ENCODE results near the gene SCCPDH.
"Not testable (repeated sequence)": the region's sequence is repeated elsewhere in the genome, so short reads cannot be mapped to it uniquely, and the experiment has no call there.

SCCPDH gene

DNA sequence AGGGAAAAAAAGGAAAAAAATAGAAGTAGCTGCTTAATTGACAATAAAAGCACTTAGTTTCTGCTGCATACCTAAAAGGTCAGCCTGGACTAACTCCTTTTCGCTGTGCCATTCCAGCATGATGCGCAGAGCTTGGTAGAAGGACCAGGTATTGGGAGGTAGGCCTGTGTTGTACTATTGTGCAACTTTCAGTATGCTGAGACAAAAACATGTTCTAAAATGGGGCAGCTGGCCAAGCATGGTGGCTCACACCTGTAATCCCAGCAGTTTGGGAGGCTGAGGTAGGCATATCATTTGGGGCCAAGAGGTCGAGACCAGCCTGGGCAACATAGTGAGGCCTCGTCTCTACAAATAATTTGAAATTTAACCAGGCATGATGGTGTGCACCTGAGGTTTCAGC is 15.0 kb upstream of the SCCPDH start:
- no peak for DNase-seq

DNA sequence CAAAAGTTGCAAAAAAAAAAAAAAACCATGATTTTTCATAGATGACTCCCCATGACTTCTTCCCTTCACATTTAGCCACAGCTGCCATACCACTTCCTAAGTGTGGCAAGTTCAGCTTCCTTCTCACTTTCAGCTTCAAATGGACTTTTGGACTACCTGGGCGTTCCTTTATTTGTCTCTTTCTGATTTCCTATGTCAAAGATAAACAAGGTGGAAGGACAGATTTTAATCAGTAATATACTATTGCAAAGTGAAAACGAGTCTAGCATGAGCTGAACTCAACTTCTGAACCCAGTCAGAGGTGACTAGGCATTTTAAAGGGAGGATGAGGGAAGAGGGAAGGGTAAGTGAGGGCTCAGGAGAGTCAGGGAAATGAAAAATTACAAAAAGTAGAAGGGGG is 14.4 kb upstream of the SCCPDH start:
- peak; percentile 37 for DNase-seq

DNA sequence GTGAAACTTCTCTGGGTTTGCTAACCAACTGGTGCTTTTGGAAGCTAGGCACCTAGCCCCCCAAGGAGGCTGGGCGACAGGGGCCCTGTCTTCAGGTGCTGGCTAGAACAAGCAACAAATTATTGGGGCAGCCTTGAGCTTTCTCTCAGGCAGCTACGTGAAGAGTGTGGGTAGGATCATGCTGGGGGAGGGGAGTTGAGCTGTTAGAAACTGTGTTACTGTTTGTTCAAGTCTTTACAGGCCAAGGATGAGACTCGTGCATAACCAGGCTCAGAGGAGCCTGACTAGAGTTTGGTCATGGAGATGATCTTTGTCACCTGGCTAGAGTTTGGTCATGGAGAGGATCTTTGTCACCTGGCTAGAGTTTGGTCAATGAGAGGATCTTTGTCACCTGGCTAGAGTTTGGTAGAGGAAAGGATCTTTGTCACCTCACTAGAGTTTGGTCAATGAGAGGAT is 12.6 kb upstream of the SCCPDH start:
- no peak for DNase-seq

DNA sequence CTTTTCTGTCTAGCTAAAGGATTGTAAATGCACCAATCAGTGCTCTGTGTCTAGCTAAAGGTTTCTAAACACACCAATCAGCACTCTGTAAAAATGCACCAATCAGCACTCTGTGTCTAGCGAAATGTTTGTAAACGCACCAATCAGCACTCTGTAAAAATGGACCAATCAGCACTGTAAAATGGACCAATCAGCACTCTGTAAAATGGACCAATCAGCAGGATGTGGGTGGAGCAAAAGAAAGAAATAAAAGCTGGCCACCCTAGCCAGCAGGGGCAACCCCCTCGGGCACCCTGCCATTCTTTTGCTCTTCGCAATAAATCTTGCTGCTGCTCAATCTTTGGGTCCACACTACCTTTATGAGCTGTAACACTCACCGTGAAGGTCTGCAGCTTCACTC is 11.8 kb upstream of the SCCPDH start:
- not testable (repeated sequence) for DNase-seq

DNA sequence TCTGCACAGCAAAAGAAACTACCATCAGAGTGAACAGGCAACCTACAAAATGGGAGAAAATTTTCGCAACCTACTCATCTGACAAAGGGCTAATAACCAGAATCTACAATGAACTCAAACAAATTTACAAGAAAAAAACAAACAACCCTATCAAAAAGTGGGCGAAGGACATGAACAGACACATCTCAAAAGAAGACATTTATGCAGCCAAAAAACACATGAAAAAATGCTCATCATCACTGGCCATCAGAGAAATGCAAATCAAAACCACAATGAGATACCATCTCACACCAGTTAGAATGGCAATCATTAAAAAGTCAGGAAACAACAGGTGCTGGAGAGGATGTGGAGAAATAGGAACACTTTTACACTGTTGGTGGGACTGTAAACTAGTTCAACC is 4.8 kb upstream of the SCCPDH start:
- not testable (repeated sequence) for DNase-seq

DNA sequence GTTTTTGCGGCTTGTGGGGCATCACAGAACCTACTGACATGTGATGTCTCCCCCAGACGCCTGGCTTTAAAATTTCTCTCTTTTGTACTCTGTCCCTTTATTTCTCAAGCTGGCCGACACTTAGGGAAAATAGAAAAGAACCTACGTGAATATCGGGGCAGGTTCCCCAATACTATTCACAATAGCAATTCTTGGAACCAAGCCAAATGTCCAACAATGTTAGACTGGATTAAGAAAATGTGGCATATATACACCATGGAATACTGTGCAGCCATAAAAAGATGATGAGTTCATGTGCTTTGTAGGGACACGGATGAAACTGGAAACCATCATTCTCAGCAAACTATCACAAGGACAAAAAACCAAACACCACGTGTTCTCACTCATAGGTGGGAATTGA is 3.4 kb upstream of the SCCPDH start:
- not testable (repeated sequence) for DNase-seq

DNA sequence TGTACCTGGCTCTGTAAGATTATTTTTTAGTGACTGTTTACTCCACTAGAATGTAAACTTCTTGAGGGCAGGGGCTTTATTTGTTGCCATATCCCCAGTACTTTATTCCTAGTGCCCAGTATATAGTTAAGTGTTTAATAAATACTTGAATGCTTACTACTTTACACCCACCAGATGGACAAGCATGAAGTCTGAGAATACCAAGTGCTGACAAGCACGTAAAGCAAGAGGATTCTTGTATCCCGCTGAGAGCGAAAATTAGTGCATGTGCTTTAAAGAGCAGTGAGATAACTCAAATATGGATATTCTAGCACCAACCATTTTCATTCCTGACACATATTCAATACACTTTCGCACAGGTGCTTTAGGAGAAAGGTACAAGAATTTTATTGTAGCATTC is 1.5 kb upstream of the SCCPDH start:
- no peak for DNase-seq

GRCh38 chr1:246724731-246725095 is 504 bp downstream of the SCCPDH start:
- peak; percentile 22 for DNase-seq

GRCh38 chr1:246725191-246725590 is 982 bp downstream of the SCCPDH start:
- DNase-seq, result no peak

DNA sequence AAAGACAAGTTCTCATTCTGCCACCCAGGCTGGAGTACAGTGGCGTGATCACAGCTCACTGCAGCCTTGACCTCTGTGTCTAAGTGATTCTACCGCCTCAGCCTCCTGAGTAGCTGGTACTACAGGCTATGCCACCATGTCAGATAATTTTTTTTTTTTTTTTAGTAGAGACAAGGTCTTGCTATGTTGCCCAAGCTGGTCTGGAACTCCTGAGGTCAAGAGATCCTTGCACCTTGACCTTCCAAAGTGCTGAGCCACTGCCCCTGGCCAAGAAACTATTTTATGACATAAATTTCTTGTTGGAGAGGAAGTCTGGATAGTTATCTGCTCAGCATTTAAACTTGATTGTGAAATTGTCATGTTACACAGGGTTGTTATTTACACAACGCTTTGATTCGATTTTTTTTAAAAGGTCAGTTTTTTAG is 2.1 kb downstream of the SCCPDH start:
- DNase-seq, result peak; percentile 80

DNA sequence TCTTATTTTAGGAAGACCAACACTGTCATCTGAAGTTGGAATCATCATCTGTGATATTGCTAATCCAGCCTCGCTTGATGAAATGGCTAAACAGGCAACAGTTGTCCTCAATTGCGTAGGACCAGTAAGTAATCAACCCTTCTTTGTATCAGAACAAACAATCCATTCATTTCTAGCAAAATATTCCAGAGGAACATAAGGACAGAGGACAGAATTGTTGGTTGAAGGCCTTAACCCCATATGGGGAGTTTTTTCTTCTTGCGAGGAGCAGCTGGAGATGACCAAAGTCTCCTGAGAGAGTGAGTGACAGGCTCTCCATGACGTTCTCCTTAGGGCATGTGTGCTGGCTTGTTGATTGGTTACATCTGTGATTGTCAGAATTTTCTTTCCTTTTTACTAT is 2.7 kb downstream of the SCCPDH start:
- DNase-seq, result peak; percentile 7

DNA sequence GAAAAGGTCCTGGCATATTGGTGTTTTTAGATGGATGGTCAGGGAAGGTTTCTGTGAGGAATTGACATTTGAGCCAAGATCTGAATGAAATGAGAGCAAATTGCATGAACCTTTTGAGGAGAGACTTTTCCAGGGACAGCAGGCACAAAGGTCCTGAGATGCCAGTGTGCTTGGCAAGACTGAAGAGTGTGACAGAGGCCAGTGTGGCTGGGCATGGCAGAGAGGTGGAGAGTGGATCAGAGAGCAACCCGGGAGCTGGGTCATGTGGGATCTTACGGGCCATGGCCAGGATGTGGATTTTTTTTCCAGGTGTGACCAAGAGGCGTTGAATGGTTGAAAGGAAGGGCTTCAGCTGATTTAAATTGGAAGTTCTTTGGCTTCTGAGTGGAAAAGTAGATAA is 3.4 kb downstream of the SCCPDH start:
- no peak for DNase-seq

DNA sequence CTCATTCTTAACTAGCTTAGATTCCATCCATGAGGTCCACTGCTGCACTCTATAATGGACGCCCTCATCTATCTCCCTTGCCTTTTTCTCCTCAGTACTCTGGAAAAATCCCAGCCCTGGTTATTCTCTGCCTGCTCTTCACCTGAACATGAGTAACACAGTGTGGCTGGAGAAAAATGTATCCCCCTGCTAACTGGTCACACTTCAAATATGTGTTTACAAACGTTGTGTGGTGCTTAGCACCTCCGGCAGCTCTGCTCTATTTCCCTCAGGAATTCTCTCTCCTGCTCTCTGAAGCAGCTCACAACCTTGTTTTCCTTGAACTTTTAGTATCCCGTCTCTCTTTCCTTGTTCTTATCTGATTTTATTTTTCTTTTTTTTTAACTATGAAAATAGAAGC is 4.1 kb downstream of the SCCPDH start:
- no peak for DNase-seq

- DNase-seq, result not testable (repeated sequence)
Measured at GRCh38 chr1:246729040-246729439, 4.8 kb downstream of the SCCPDH start.

DNA sequence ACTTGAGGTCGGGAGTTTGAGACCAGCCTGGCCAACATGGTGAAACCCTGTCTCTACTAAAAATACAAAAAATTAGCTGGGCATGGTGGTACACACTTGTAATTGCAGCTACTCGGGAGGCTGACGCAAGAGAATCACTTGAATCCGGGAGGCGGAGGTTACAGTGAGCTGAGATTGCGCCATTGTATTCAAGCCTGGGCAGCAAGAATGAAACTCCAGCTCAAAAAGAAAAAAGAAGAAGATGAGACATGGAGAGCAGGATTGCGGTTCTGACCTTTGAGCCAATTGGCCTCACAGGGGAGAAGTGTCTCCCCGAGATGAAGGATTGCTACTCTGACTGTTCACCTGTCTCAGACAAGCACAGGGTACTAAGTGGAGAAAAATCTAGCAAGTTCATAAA is 6.6 kb downstream of the SCCPDH start:
- peak; percentile 89 for DNase-seq

- not testable (repeated sequence) for DNase-seq
Measured at GRCh38 chr1:246731873-246732272, 7.7 kb downstream of the SCCPDH start.

DNA sequence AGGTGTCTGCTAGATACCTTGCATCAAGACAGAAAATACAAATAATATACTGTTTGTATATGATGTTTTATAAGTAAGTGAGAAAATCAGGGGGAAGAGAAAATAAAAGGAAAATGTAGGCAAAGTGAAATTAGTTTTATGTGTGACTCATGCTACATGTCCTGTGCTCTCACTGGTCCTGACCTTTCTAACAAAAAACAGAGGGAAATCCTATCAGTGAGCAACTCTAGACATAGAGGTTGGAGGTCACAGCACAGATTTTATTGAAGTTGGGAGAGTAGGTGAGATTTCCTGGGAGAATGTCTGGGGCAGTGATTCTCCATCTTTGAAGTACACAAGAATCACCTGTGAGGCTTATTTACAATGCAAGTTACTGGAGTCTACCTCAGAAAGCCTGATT is 9.5 kb downstream of the SCCPDH start:
- peak; percentile 52 for DNase-seq

DNA sequence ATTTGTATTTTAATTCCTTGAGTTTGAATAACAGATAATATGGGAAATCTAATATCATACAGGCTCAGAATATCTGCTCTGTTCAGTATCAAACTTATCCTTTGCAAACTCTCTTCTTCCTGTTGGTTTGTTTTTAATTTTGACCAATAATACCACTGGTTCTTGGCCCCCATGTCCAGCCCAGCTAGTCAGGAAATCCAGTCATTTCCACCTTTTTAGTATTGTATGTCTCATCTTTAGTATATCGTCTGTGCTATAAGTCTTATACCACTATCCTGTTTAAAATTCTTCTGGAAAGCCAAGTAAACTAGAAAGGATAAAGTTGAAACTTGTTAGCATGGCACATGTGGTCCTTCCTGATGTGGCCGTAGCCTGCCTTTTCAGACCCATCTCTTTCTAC is 10.7 kb downstream of the SCCPDH start:
- DNase-seq, result no peak

- no peak for DNase-seq
Measured at GRCh38 chr1:246735735-246736134, 11.5 kb downstream of the SCCPDH start.

GRCh38 chr1:246742396-246742795 is 18.2 kb downstream of the SCCPDH start:
- DNase-seq, result no peak

- not testable (repeated sequence) for DNase-seq
Measured at GRCh38 chr1:246746155-246746554, 21.9 kb downstream of the SCCPDH start.

- DNase-seq, result no peak
Measured at GRCh38 chr1:246748006-246748405, 23.8 kb downstream of the SCCPDH start.

- no peak for DNase-seq
Measured at GRCh38 chr1:246748867-246749266, 24.7 kb downstream of the SCCPDH start.

DNA sequence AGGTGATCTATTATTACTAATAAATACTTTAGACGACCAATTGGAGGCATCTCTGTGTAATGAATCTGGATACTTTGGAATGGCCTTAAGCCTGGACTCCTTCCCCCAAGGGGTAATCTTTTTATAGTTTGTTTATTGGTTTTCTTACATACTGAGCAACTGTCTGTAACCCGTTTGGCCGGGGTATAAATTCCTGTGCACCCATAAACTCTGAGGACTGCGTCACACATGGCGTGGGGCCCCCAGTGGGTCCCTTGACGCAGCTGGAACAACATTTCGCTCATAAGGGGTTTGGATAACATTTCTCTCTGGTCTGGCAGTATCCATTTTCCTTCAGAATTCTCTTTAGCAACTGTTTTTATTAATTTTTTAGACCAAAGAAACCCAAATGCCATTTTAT is 26.5 kb downstream of the SCCPDH start:
- DNase-seq, result no peak

DNA sequence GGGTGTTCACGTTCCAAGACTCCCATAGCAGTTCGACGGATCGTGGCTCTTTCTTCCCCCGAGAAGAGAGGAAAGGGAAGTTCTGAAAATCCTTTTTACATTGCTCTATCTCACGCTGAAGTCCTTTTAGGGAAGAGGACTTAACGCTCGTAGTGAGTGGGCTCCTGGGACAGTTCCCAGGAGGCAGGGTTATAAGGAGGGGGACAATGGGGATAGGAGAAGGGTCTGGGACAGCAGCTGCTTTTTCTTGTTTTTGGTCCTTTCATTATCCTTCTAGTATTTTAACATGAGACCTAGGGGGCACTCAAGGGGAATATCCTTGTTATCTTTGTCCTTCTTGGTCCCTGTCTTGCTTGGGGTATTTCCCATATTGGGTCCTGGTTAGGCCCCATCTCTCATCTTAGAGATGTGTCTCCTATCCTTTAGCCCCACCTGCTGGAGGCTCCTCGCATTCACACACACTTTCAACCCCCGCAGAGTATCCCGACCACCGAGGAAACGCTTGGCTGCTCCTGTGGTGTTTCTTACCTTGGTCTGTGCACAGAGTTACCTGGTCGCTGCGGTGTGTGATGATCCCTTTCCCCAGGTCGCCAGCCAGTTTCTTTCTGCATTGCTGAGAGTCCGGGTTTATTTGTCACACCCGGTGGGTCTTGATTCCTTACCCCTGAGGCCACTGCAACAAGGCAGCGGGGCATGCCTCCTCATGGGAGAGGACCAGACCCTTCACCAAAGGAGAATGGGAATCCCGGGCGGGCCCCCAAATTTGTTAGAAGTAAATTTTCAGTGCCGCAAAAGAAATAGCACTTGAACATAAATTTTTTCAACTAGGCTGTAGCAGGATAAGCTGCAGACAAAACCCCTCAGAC is 29.7 kb downstream of the SCCPDH start:
- peak; percentile 68 for DNase-seq
